Measurements from ENCODE around the gene ASIC4. TPM values are rescaled to one million over a fixed set of nuclear protein-coding genes. Genes with fewer than 3 reads are reported as not detected.

The ASIC4 gene
- total and polyA plus RNA-seq, 2 of the 13 experiments (the other 11 are each of a cell fraction or from before 2014, with no cell fraction given): 0.03 TPM; not detected in 1

DNA sequence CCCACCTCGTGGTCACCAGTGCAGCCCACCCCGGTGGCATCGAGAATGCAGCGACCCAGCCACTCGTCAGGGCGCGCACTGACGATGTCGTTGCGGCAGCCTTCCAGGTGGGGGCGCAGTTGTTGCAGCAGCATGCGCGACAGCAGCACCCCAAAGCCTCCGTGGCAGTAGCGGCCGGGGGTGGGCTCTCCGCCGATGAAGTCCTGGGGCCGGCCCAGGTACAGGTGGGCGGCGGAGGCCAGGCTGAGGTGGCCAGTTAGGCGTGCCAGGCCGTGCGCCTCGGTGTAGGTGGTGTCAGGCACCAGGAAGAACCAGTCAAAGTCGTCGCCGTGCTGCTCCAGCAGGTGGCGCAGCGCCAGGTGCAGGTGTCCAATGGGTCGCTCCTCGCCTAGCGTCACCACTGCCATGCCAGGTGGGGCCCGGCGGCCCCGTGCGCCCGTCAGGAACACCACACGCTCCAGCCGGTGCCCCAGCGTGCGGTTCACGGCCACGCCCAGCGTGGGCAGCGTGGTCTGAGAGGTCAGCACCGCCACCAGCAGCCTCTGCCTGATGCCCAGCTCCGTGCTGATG is 27.4 kb downstream of the ASIC4 start (continued):
- no peak for TF ChIP-seq ZNF296 (CRISPR knock-in tag; conservative IDR thresholded peaks at IDR 0.05)
- TF ChIP-seq, protein P1, sequence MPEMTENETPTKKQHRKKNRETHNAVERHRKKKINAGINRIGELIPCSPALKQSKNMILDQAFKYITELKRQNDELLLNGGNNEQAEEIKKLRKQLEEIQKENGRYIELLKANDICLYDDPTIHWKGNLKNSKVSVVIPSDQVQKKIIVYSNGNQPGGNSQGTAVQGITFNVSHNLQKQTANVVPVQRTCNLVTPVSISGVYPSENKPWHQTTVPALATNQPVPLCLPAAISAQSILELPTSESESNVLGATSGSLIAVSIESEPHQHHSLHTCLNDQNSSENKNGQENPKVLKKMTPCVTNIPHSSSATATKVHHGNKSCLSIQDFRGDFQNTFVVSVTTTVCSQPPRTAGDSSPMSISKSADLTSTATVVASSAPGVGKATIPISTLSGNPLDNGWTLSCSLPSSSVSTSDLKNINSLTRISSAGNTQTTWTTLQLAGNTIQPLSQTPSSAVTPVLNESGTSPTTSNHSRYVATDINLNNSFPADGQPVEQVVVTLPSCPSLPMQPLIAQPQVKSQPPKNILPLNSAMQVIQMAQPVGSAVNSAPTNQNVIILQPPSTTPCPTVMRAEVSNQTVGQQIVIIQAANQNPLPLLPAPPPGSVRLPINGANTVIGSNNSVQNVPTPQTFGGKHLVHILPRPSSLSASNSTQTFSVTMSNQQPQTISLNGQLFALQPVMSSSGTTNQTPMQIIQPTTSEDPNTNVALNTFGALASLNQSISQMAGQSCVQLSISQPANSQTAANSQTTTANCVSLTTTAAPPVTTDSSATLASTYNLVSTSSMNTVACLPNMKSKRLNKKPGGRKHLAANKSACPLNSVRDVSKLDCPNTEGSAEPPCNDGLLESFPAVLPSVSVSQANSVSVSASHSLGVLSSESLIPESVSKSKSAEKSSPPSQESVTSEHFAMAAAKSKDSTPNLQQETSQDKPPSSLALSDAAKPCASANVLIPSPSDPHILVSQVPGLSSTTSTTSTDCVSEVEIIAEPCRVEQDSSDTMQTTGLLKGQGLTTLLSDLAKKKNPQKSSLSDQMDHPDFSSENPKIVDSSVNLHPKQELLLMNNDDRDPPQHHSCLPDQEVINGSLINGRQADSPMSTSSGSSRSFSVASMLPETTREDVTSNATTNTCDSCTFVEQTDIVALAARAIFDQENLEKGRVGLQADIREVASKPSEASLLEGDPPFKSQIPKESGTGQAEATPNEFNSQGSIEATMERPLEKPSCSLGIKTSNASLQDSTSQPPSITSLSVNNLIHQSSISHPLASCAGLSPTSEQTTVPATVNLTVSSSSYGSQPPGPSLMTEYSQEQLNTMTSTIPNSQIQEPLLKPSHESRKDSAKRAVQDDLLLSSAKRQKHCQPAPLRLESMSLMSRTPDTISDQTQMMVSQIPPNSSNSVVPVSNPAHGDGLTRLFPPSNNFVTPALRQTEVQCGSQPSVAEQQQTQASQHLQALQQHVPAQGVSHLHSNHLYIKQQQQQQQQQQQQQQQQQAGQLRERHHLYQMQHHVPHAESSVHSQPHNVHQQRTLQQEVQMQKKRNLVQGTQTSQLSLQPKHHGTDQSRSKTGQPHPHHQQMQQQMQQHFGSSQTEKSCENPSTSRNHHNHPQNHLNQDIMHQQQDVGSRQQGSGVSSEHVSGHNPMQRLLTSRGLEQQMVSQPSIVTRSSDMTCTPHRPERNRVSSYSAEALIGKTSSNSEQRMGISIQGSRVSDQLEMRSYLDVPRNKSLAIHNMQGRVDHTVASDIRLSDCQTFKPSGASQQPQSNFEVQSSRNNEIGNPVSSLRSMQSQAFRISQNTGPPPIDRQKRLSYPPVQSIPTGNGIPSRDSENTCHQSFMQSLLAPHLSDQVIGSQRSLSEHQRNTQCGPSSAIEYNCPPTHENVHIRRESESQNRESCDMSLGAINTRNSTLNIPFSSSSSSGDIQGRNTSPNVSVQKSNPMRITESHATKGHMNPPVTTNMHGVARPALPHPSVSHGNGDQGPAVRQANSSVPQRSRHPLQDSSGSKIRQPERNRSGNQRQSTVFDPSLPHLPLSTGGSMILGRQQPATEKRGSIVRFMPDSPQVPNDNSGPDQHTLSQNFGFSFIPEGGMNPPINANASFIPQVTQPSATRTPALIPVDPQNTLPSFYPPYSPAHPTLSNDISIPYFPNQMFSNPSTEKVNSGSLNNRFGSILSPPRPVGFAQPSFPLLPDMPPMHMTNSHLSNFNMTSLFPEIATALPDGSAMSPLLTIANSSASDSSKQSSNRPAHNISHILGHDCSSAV (CRISPR knock-in tag; IDR thresholded peaks at IDR 0.05; ENCODE audit: borderline replicate concordance): peak; percentile 92; the same call in 1 of the 2 replicates
- TF ChIP-seq ZFP90 (CRISPR knock-in tag; IDR thresholded peaks at IDR 0.05; ENCODE audit: borderline replicate concordance): peak; percentile 87
- TF ChIP-seq AGO1 (IDR thresholded peaks at IDR 0.05; ENCODE audit: low read depth, low read length, poor library complexity, severe bottlenecking): peak; percentile 31
- TF ChIP-seq XRCC5 (optimal IDR thresholded peaks at IDR 0.05; ENCODE audit: low read length): peak; percentile 94
- TF ChIP-seq NR2F6 (IDR thresholded peaks at IDR 0.05): no peak
- peak; percentile 73; the same call in 1 of the 2 replicates for TF ChIP-seq NR2F6 (CRISPR knock-in tag; IDR thresholded peaks at IDR 0.05)
- no peak for TF ChIP-seq GABPA (IDR thresholded peaks at IDR 0.05; ENCODE audit: low read depth, low read length)
- TF ChIP-seq GABPA (CRISPR knock-in tag; IDR thresholded peaks at IDR 0.05; ENCODE audit: low read depth): peak; percentile 19; the same call in 1 of the 2 replicates
- no peak for TF ChIP-seq NFKBIZ (CRISPR knock-in tag; IDR thresholded peaks at IDR 0.05)
- no peak; the same call in 1 of the 2 replicates for TF ChIP-seq SP4 (CRISPR knock-in tag; IDR thresholded peaks at IDR 0.05)
- no peak for TF ChIP-seq ZNF562 (CRISPR knock-in tag; IDR thresholded peaks at IDR 0.05; ENCODE audit: borderline replicate concordance)
- TF ChIP-seq CREB1 (IDR thresholded peaks at IDR 0.05): peak; percentile 69
- TF ChIP-seq CREB1 (CRISPR knock-in tag; IDR thresholded peaks at IDR 0.05): no peak; the same call in 1 of the 2 replicates
- TF ChIP-seq ZKSCAN1 (IDR thresholded peaks at IDR 0.05; ENCODE audit: low read length): no peak
- TF ChIP-seq, protein P2, sequence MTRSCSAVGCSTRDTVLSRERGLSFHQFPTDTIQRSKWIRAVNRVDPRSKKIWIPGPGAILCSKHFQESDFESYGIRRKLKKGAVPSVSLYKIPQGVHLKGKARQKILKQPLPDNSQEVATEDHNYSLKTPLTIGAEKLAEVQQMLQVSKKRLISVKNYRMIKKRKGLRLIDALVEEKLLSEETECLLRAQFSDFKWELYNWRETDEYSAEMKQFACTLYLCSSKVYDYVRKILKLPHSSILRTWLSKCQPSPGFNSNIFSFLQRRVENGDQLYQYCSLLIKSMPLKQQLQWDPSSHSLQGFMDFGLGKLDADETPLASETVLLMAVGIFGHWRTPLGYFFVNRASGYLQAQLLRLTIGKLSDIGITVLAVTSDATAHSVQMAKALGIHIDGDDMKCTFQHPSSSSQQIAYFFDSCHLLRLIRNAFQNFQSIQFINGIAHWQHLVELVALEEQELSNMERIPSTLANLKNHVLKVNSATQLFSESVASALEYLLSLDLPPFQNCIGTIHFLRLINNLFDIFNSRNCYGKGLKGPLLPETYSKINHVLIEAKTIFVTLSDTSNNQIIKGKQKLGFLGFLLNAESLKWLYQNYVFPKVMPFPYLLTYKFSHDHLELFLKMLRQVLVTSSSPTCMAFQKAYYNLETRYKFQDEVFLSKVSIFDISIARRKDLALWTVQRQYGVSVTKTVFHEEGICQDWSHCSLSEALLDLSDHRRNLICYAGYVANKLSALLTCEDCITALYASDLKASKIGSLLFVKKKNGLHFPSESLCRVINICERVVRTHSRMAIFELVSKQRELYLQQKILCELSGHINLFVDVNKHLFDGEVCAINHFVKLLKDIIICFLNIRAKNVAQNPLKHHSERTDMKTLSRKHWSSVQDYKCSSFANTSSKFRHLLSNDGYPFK (CRISPR knock-in tag; IDR thresholded peaks at IDR 0.05; ENCODE audit: borderline replicate concordance): peak; percentile 88
- no peak for TF ChIP-seq HES4 (CRISPR knock-in tag; IDR thresholded peaks at IDR 0.05; ENCODE audit: borderline replicate concordance)
- no peak for TF ChIP-seq STAT5B (CRISPR knock-in tag; IDR thresholded peaks at IDR 0.05)
- TF ChIP-seq MBNL3 (CRISPR knock-in tag; conservative IDR thresholded peaks at IDR 0.05): no peak
- peak; percentile 85 for TF ChIP-seq ELF1 (CRISPR knock-in tag; IDR thresholded peaks at IDR 0.05)
- no peak for TF ChIP-seq SOX6 (IDR thresholded peaks at IDR 0.05)
- peak; percentile 73 for TF ChIP-seq SOX6 (CRISPR knock-in tag; IDR thresholded peaks at IDR 0.05)

All from HepG2 (cell line).